ENCODE data around the gene PARP3. TPM values are rescaled to one million over a fixed set of nuclear protein-coding genes. Genes with fewer than 3 reads are reported as not detected.
A peak's percentile ranks its signal among the peaks of the same experiment; 100 is the strongest.

The PARP3 gene
- total RNA-seq, 1 donor from 2014 or later = 29.5 TPM

DNA sequence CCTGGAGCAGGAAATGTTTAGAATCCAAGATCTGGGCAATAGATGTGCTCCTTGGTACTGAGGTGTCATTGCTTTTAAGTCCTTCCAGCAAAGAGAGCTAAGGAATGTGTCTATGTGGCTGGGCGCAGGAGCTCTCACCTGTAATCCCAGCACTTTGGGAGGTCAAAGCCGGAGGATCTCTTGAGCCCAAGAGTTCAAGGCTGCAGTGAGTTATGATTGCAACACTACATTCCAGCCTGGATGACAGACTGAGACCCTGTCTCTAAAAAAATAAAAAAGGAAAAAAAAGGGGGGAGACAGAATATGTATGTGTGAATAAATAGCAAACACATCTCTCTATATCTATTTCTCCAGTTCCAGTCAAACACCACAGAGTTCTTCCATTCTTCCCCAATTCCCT lies 8.7 kb downstream of the PARP3 start:
- no peaks in the 10 kb centered on the region for H3K27me3 ChIP-seq
- DNase-seq (ENCODE audit: low spot score in 2 of 2) = no peak
- H3K4me3 ChIP-seq = no peak overlapping the region
- TF ChIP-seq, protein P1, sequence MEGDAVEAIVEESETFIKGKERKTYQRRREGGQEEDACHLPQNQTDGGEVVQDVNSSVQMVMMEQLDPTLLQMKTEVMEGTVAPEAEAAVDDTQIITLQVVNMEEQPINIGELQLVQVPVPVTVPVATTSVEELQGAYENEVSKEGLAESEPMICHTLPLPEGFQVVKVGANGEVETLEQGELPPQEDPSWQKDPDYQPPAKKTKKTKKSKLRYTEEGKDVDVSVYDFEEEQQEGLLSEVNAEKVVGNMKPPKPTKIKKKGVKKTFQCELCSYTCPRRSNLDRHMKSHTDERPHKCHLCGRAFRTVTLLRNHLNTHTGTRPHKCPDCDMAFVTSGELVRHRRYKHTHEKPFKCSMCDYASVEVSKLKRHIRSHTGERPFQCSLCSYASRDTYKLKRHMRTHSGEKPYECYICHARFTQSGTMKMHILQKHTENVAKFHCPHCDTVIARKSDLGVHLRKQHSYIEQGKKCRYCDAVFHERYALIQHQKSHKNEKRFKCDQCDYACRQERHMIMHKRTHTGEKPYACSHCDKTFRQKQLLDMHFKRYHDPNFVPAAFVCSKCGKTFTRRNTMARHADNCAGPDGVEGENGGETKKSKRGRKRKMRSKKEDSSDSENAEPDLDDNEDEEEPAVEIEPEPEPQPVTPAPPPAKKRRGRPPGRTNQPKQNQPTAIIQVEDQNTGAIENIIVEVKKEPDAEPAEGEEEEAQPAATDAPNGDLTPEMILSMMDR (IDR thresholded peaks at IDR 0.05) = no peak
- peaks cover 0 to 7% of the 10 kb centered on the region in 2 donors for H3K36me3 ChIP-seq
- H3K9me3 ChIP-seq = no peaks in the 10 kb centered on the region
- intact Hi-C loops (cut with DNase I) = no loop called here
- no peak overlapping the region for H3K27ac ChIP-seq
- no peaks in the 10 kb centered on the region for H3K4me1 ChIP-seq

DNA sequence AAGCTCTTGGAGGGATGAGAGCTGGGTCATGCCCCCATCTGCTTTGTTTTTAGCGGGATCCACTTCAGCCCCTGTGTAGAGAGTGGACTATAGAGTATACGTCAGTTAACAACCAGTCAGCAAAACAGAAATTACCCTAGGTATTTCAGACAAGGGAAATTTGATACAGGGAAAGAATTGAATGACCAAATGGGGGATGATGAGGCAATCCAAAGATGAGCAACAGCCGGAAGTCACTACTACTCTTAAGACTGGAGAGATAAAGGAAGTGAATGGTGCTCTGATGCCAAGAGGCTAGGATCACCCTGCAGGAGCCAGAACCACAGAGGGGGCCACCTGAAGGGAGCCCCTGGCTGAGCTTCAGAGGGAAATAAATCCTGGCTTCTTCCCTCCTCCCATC lies 11.3 kb downstream of the PARP3 start:
- no peaks in the 10 kb centered on the region for H3K27me3 ChIP-seq
- TF ChIP-seq, protein P1 (IDR thresholded peaks at IDR 0.05) = no peak
- H3K4me3 ChIP-seq = no peak overlapping the region
- H3K36me3 ChIP-seq = peaks cover 8 to 11% of the 10 kb centered on the region in 2 donors
- H3K4me1 ChIP-seq = peaks cover 2 to 6% of the 10 kb centered on the region in 2 donors
- no peaks in the 10 kb centered on the region for H3K9me3 ChIP-seq
- no peak for DNase-seq (ENCODE audit: low spot score in 2 of 2)
- intact Hi-C loops (cut with DNase I) = no loop called here
- H3K27ac ChIP-seq = no peak overlapping the region

DNA sequence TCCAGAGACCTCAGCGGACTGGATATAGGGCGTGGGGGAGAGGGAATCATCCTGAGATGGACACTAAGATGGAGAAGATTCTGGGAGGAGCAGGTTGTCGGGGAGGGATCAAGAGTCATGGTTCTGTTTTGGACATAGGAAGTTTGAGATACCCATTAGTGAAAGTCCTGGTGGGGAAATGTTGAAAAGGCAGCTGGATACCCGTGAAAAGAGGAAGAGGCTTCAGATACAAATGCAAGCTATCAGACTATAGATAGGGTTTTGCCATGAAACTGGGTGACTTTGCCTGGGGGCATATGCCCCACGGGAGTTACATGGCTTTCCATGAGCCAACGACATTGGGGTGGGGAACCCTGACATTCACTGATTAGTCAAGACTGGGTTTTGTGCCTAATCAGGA lies 11.9 kb downstream of the PARP3 start:
- Histone ChIP-seq H3K27me3 (no peaks in the 10 kb centered on the region), H3K36me3 (peaks cover 14 to 15% of the 10 kb centered on the region in 2 donors)

DNA sequence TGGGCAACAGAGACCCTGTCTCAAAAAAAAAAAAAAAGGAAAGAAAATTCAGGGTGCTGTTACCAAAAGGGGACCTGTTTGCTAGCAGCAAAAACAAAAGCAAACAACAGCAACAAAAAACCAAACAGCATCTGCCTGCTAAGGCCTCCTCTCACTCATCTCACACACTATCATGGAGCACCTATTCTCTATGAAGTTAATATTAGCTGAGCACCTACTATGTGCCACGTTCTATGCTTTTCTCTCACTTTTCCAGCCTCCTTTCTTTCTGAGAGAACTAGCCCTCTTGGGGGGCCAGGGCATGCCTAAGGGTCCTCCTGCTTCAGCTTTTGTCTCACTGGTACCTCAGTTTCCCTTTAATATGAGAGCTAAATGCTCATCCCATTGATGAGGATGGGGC lies 12.6 kb downstream of the PARP3 start:
- Histone ChIP-seq H3K4me3 (no peak overlapping the region), H3K9me3 (no peaks in the 10 kb centered on the region), H3K4me1 (peaks cover 2 to 6% of the 10 kb centered on the region in 2 donors), H3K27ac (no peak overlapping the region), H3K36me3 (peaks cover 18 to 21% of the 10 kb centered on the region in 2 donors), H3K27me3 (no peaks in the 10 kb centered on the region)
- no peak for DNase-seq (ENCODE audit: low spot score in 2 of 2)
- intact Hi-C loops (cut with DNase I) = no loop called here
- TF ChIP-seq, protein P1 (IDR thresholded peaks at IDR 0.05) = no peak

More for the DNA sequence above, 11.9 kb downstream of the PARP3 start:
- H3K27ac ChIP-seq = no peak overlapping the region
- no peak for DNase-seq (ENCODE audit: low spot score in 2 of 2)
- H3K4me3 ChIP-seq = no peak overlapping the region
- H3K4me1 ChIP-seq = peaks cover 2 to 6% of the 10 kb centered on the region in 2 donors
- no peaks in the 10 kb centered on the region for H3K9me3 ChIP-seq
- intact Hi-C loops (cut with DNase I) = no loop called here
- TF ChIP-seq, protein P1 (IDR thresholded peaks at IDR 0.05) = no peak

DNA sequence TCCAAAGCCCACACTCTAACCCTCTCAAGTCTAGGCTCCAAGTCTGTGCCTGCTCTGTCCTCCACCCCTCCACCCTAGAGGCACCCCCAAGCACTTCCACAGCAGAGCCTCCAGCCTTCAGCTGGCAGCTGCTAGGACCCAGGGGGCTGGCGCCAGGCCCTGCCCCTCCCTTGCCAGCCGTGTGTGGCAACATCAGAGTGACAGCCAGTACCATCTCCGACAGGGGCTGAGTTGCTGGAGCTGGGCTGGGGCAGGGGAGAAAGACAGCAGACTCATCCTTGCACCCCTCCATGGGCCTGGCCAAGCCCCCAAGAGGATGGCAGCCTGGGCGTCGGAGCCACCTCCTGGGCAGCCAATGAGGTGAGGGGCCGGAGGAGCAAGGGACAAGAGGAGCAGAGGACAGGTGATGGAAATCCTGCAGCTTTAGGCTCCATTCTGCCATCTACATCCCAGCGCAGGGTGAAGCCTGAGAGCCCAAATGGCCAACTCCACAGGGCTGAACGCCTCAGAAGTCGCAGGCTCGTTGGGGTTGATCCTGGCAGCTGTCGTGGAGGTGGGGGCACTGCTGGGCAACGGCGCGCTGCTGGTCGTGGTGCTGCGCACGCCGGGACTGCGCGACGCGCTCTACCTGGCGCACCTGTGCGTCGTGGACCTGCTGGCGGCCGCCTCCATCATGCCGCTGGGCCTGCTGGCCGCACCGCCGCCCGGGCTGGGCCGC lies 13.2 kb downstream of the PARP3 start, which contains the start of gene GPR62:
Gene GPR62, plus strand, starts transcription at position 207 of the 718 bp plus-strand sequence. Its CDS starts 272 bp downstream, at position 479.
- intact Hi-C loops (cut with DNase I) = no loop called here
- TF ChIP-seq, protein P1 (IDR thresholded peaks at IDR 0.05) = no peak
- H3K4me1 ChIP-seq = peaks cover 2 to 6% of the 10 kb centered on the region in 2 donors
- H3K4me3 ChIP-seq = peak within 1 kb of the TSS; percentile 58 to 63
- no peaks in the 10 kb centered on the region for H3K9me3 ChIP-seq
- no peak for DNase-seq (ENCODE audit: low spot score in 2 of 2)
- peak within 1 kb of the TSS; percentile 81 to 85 for H3K27ac ChIP-seq
- H3K36me3 ChIP-seq = peaks cover 24 to 27% of the 10 kb centered on the region in 2 donors
- no peaks in the 10 kb centered on the region for H3K27me3 ChIP-seq

Measured in ascending aorta (tissue), 2 donors.